ENCODE measurements around the gene TOR4A. TPM values are rescaled to one million over a fixed set of nuclear protein-coding genes. Genes with fewer than 3 reads are reported as not detected.
"Not testable (repeated sequence)": the region's sequence is repeated elsewhere in the genome, so short reads cannot be mapped to it uniquely, and the experiment has no call there.

TOR4A gene
- total RNA-seq, 1 donor from 2014 or later: 38.3 TPM

- no peak for TF ChIP-seq CTCF (IDR thresholded peaks at IDR 0.05)
- H3K4me1 ChIP-seq: peaks cover 13 to 24% of the 10 kb centered on the region in 2 donors
- H3K4me3 ChIP-seq: peak overlapping the region; percentile 81 to 93
- peak overlapping the region; percentile 88 to 90 for H3K27ac ChIP-seq
- H3K36me3 ChIP-seq: peaks cover 14 to 20% of the 10 kb centered on the region in 2 donors
- no peaks in the 10 kb centered on the region for H3K9me3 ChIP-seq
- H3K27me3 ChIP-seq: no peaks in the 10 kb centered on the region
- peak in 1 of 2 donors; percentile 85 for DNase-seq (ENCODE audit: low spot score in 2 of 2)
- intact Hi-C loops (cut with DNase I): loop anchor here (1.0 kb wide), 2 partner anchors 14 to 36 kb away; partner anchors contain the start of genes NDOR1, NELFB and TMEM203
Measured at GRCh38 chr9:137241490-137242268, 35.8 kb upstream of the TOR4A start.

- Histone ChIP-seq H3K4me1 (peaks cover 13 to 21% of the 10 kb centered on the region in 2 donors), H3K27me3 (no peaks in the 10 kb centered on the region), H3K27ac (peak overlapping the region; percentile 88 to 90), H3K4me3 (peak overlapping the region; percentile 81 to 93), H3K9me3 (no peaks in the 10 kb centered on the region), H3K36me3 (peaks cover 14 to 20% of the 10 kb centered on the region in 2 donors)
- TF ChIP-seq CTCF (IDR thresholded peaks at IDR 0.05): no peak
- no peak for DNase-seq (ENCODE audit: low spot score in 2 of 2)
- intact Hi-C loops (cut with DNase I): no loop called here
Measured at GRCh38 chr9:137242269-137243203, 35.0 kb upstream of the TOR4A start.

- H3K9me3 ChIP-seq; intact Hi-C loops (cut with DNase I); H3K27me3 ChIP-seq; DNase-seq (ENCODE audit: low spot score in 2 of 2); H3K4me3 ChIP-seq; H3K27ac ChIP-seq: not testable (repeated sequence)
- Histone ChIP-seq H3K36me3 (peaks cover 14 to 20% of the 10 kb centered on the region in 2 donors), H3K4me1 (peaks cover 13 to 21% of the 10 kb centered on the region in 2 donors)
Measured at GRCh38 chr9:137243266-137243625, 34.3 kb upstream of the TOR4A start.

GRCh38 chr9:137243626-137244485, 33.7 kb upstream of the TOR4A start:
- TF ChIP-seq CTCF (IDR thresholded peaks at IDR 0.05): no peak
- no peak overlapping the region for H3K4me3 ChIP-seq
- H3K4me1 ChIP-seq: peaks cover 13 to 21% of the 10 kb centered on the region in 2 donors

GRCh38 chr9:137244486-137245449, 32.8 kb upstream of the TOR4A start:
- H3K4me1 ChIP-seq: peaks cover 13 to 16% of the 10 kb centered on the region in 2 donors
- no peaks in the 10 kb centered on the region for H3K27me3 ChIP-seq
- H3K4me3 ChIP-seq: no peak overlapping the region
- intact Hi-C loops (cut with DNase I): no loop called here
- H3K27ac ChIP-seq: no peak overlapping the region
- TF ChIP-seq CTCF (IDR thresholded peaks at IDR 0.05): no peak
- peaks cover 14 to 20% of the 10 kb centered on the region in 2 donors for H3K36me3 ChIP-seq
- DNase-seq (ENCODE audit: low spot score in 2 of 2): no peak
- no peaks in the 10 kb centered on the region for H3K9me3 ChIP-seq

More at GRCh38 chr9:137243626-137244485, 33.7 kb upstream of the TOR4A start:
- Histone ChIP-seq H3K9me3 (no peaks in the 10 kb centered on the region), H3K36me3 (peaks cover 14 to 20% of the 10 kb centered on the region in 2 donors), H3K27ac (no peak overlapping the region), H3K27me3 (no peaks in the 10 kb centered on the region)
- intact Hi-C loops (cut with DNase I): no loop called here
- no peak for DNase-seq (ENCODE audit: low spot score in 2 of 2)

All from ascending aorta (tissue), 2 donors.